ENCODE data around the gene RHOBTB1.

- TF ChIP-seq E2F1 (CRISPR knock-in tag; IDR thresholded peaks at IDR 0.05) (no peak), ATF2 (CRISPR knock-in tag; IDR thresholded peaks at IDR 0.05) (no peak), TAF1 (IDR thresholded peaks at IDR 0.05; ENCODE audit: control insufficient read depth, extremely low read depth, insufficient read depth, low read length, severe bottlenecking) (no peak), ZNF23 (CRISPR knock-in tag; IDR thresholded peaks at IDR 0.05) (no peak), CTCF (IDR thresholded peaks at IDR 0.05 in 2 of 3, conservative IDR thresholded peaks at IDR 0.05 in 1 of 3; ENCODE audit: insufficient read depth in 2 of 3, low read depth in 1 of 3, low read length in 3 of 3) (no peak), TAL1 (IDR thresholded peaks at IDR 0.05) (no peak; the same call in 1 of the 2 replicates)
These were observed 35.7 kb upstream of the RHOBTB1 start for GRCh38 chr10:60979667-60980104.

Data from K562 (cell line).